H1 (cell line): Measurements from ENCODE around the gene CNGB1. TPM values are rescaled to one million over a fixed set of nuclear protein-coding genes. Genes with fewer than 3 reads are reported as not detected.

Experiments used
- CTCF ChIA-PET: fragments of 300-600 bp; sonication (Branson Sonifier 250); formaldehyde crosslinking; loops from one replicate; lab custom pipeline; 2021; ENCODE audit not compliant: partially characterized antibody; lab: Charles Lee
- POLR2A ChIA-PET: fragments of 300-600 bp; sonication (Branson Sonifier 250); formaldehyde crosslinking; loops from one replicate; lab custom pipeline; 2021; ENCODE audit warnings: inconsistent platforms; ENCODE audit not compliant: partially characterized antibody; lab: Charles Lee
- DNase-seq, 2 experiments: peaks; one replicate each; pipeline versions ENCODE4 v3.0.0 to v3.0.0-alpha.2; 2010 to 2022; ENCODE audit warnings: low spot score in 2 of 2, low read depth in 1 of 2, mixed read lengths in 1 of 2
- FAIRE-seq: peaks from 2 replicates; lab custom pipeline; 2011; peaks lifted over from hg19 to GRCh38; lab: Jason Lieb, UNC
- H2AFZ ChIP-seq: 2 replicates; pipeline ENCODE4 v1.8.1; 2012; ENCODE audit warnings: low read length, inconsistent platforms
- H2AK5ac ChIP-seq: 2 replicates; pipeline ENCODE4 v1.6.1; 2013; ENCODE audit warnings: low read depth, low read length
- H2BK120ac ChIP-seq: replicated peaks from 2 replicates; pipeline ENCODE3; 2013; ENCODE audit warnings: low read depth, low read length, inconsistent platforms
- H2BK12ac ChIP-seq: 2 replicates; pipeline ENCODE4 v1.6.1; 2013; ENCODE audit warnings: low read depth, low read length
- H2BK15ac ChIP-seq: 2 replicates; pipeline ENCODE4 v1.6.1; 2013; ENCODE audit warnings: low read length
- H2BK20ac ChIP-seq: 2 replicates; pipeline ENCODE4 v1.6.1; 2013; ENCODE audit warnings: low read length
- H2BK5ac ChIP-seq: 2 replicates; pipeline ENCODE4 v1.6.1; 2013; ENCODE audit warnings: low read depth, low read length
- H3K14ac ChIP-seq: 2 replicates; pipeline ENCODE4 v1.6.1; 2013; ENCODE audit warnings: inconsistent platforms; ENCODE audit not compliant: insufficient read length
- H3K18ac ChIP-seq: 2 replicates; pipeline ENCODE4 v1.6.1; 2013; ENCODE audit warnings: low read length; ENCODE audit errors: extremely low read depth
- H3K23ac ChIP-seq: 2 replicates; pipeline ENCODE4 v1.6.1; 2013; ENCODE audit warnings: inconsistent platforms; ENCODE audit not compliant: insufficient read length
- H3K23me2 ChIP-seq: 2 replicates; pipeline ENCODE4 v1.6.1; 2013; ENCODE audit warnings: low read depth, low read length
- H3K27ac ChIP-seq: 2 replicates; pipeline ENCODE4 v1.6.1; 2011; ENCODE audit warnings: low read depth, low read length, inconsistent platforms
- H3K27me3 ChIP-seq, 4 experiments: replicated peaks in 1 of 4; 1 replicate in 1 of 4; 2 replicates in 3 of 4; pipeline versions ENCODE4 v1.6.1 to v1.8.1; 2011 to 2013; ENCODE audit warnings: low read length in 3 of 4, mild to moderate bottlenecking in 3 of 4, inconsistent platforms in 2 of 4, mixed read lengths in 2 of 4, moderate library complexity in 1 of 4; ENCODE audit not compliant: control insufficient read depth in 3 of 4, insufficient read depth in 3 of 4; ENCODE audit errors: extremely low read depth in 1 of 4
- H3K36me3 ChIP-seq, 4 experiments: 2 replicates each; pipeline versions ENCODE4 v1.6.1 to v1.8.1; 2011 to 2013; ENCODE audit warnings: mild to moderate bottlenecking in 4 of 4, low read length in 3 of 4, moderate library complexity in 2 of 4, control low read depth in 1 of 4, inconsistent platforms in 1 of 4; ENCODE audit not compliant: insufficient read depth in 4 of 4, control insufficient read depth in 2 of 4
- H3K4ac ChIP-seq: replicated peaks from 2 replicates; pipeline ENCODE3; 2013; ENCODE audit warnings: low read length, low read depth, mixed read lengths, inconsistent platforms; ENCODE audit not compliant: insufficient read length
- H3K4me1 ChIP-seq, 4 experiments: replicated peaks in 1 of 4; 1 replicate in 1 of 4; 2 replicates in 3 of 4; pipeline versions ENCODE4 v1.6.1 to v1.8.1; 2011 to 2013; ENCODE audit warnings: low read length in 3 of 4, inconsistent platforms in 2 of 4, mixed read lengths in 1 of 4; ENCODE audit not compliant: insufficient read depth in 4 of 4, control insufficient read depth in 3 of 4
- H3K4me2 ChIP-seq, 2 experiments: 2 replicates each; pipeline versions ENCODE4 v1.6.1 to v1.8.1; 2011 to 2013; ENCODE audit warnings: low read depth in 2 of 2, low read length in 2 of 2, control low read depth in 1 of 2, inconsistent platforms in 1 of 2, mild to moderate bottlenecking in 1 of 2; ENCODE audit not compliant: insufficient read depth in 1 of 2
- H3K4me3 ChIP-seq, 4 experiments: fragments of 200-600, 300-600 bp in 1 of 4; sonication (generic), shearing (Covaris generic), sonication (Bioruptor Twin) in 1 of 4; 2 replicates each; pipeline versions ENCODE4 v1.5.1 to v1.8.1; 2011 to 2016; ENCODE audit warnings: low read length in 4 of 4, low read depth in 3 of 4, control low read depth in 2 of 4, inconsistent platforms in 2 of 4, mild to moderate bottlenecking in 2 of 4, mixed read lengths in 1 of 4, moderate library complexity in 1 of 4; ENCODE audit not compliant: insufficient read depth in 2 of 4; ENCODE audit errors: extremely low read depth in 1 of 4
- H3K56ac ChIP-seq: replicated peaks from 2 replicates; pipeline ENCODE3; 2013; ENCODE audit warnings: low read depth, mild to moderate bottlenecking, mixed read lengths, low read length, inconsistent platforms; ENCODE audit not compliant: insufficient read length
- H3K79me1 ChIP-seq: 2 replicates; pipeline ENCODE4 v1.6.1; 2013; ENCODE audit warnings: low read depth, low read length, control low read depth
- H3K79me2 ChIP-seq, 2 experiments: 2 replicates each; pipeline versions ENCODE4 v1.6.1 to v1.8.1; 2012 to 2013; ENCODE audit warnings: low read length in 2 of 2, mild to moderate bottlenecking in 2 of 2, inconsistent platforms in 1 of 2; ENCODE audit not compliant: insufficient read depth in 2 of 2, control insufficient read depth in 1 of 2
- H3K9ac ChIP-seq, 4 experiments: replicated peaks in 1 of 4; 1 replicate in 1 of 4; 2 replicates in 3 of 4; pipeline versions ENCODE4 v1.6.1 to v1.8.1; 2011 to 2013; ENCODE audit warnings: low read depth in 3 of 4, low read length in 3 of 4, control low read depth in 2 of 4, mild to moderate bottlenecking in 2 of 4, moderate library complexity in 2 of 4, inconsistent platforms in 1 of 4; ENCODE audit errors: extremely low read depth in 1 of 4
- H3K9me3 ChIP-seq, 2 experiments: 2 replicates each; pipeline versions ENCODE4 v1.6.1 to v1.8.1; 2012 to 2013; ENCODE audit warnings: mild to moderate bottlenecking in 2 of 2, moderate library complexity in 2 of 2, control low read depth in 1 of 2, inconsistent platforms in 1 of 2, low read depth in 1 of 2, low read length in 1 of 2, mixed read lengths in 1 of 2; ENCODE audit not compliant: insufficient read depth in 2 of 2
- H4K20me1 ChIP-seq, 2 experiments: replicated peaks in 1 of 2; 2 replicates each; pipeline versions ENCODE3 to v1.8.1; 2011 to 2013; ENCODE audit warnings: inconsistent platforms in 2 of 2, low read length in 2 of 2, mild to moderate bottlenecking in 1 of 2; ENCODE audit not compliant: insufficient read depth in 2 of 2, control insufficient read depth in 1 of 2
- H4K5ac ChIP-seq: 2 replicates; pipeline ENCODE4 v1.6.1; 2013; ENCODE audit warnings: low read length, low read depth, mixed read lengths, inconsistent platforms; ENCODE audit not compliant: insufficient read length
- H4K8ac ChIP-seq: 2 replicates; pipeline ENCODE4 v1.8.0; 2013; ENCODE audit warnings: mild to moderate bottlenecking, moderate library complexity, low read length, inconsistent platforms; ENCODE audit not compliant: insufficient read depth; ENCODE audit errors: extremely low read depth
- H4K91ac ChIP-seq: replicated peaks from 2 replicates; pipeline ENCODE3; 2013; ENCODE audit warnings: low read length, mixed read lengths, inconsistent platforms; ENCODE audit not compliant: insufficient read length
- BACH1 ChIP-seq: IDR thresholded peaks from 2 replicates; pipeline ENCODE4 v1.6.1; 2012; ENCODE audit warnings: low read length, improper control_type of control experiment
- CTBP2 ChIP-seq: IDR thresholded peaks from 2 replicates; pipeline ENCODE4 v1.7.0; 2011; ENCODE audit warnings: borderline replicate concordance, mild to moderate bottlenecking, moderate library complexity, mixed read lengths, low read length; ENCODE audit not compliant: insufficient read depth, insufficient read length
- GABPA ChIP-seq: IDR thresholded peaks from 2 replicates; pipeline ENCODE4 v1.6.1; 2011; ENCODE audit warnings: mild to moderate bottlenecking, low read length, moderate library complexity, borderline replicate concordance; ENCODE audit not compliant: insufficient read depth
- KDM5A ChIP-seq: fragments of 200-600 bp; IDR thresholded peaks from 2 replicates; pipeline ENCODE4 v1.7.1; 2012; ENCODE audit warnings: mild to moderate bottlenecking, low read length, inconsistent platforms, mixed read lengths
- POLR2A ChIP-seq, 2 experiments: IDR thresholded peaks; 1 replicate in 1 of 2; 2 replicates in 1 of 2; pipeline ENCODE4 v1.6.1; 2011; ENCODE audit warnings: low read depth in 2 of 2, low read length in 2 of 2, mild to moderate bottlenecking in 2 of 2; ENCODE audit errors: control extremely low read depth in 1 of 2
- POLR2AphosphoS5 ChIP-seq: IDR thresholded peaks from 2 replicates; pipeline ENCODE4 v1.6.1; 2011; ENCODE audit warnings: low read depth, low read length
- SAP30 ChIP-seq: fragments of 300-600 bp; sonication (generic); IDR thresholded peaks from 2 replicates; pipeline ENCODE4 v1.7.1; 2012; ENCODE audit warnings: low read length, moderate library complexity, mild to moderate bottlenecking, inconsistent platforms; ENCODE audit not compliant: insufficient read depth, insufficient replicate concordance
- SIX5 ChIP-seq: IDR thresholded peaks from 2 replicates; pipeline ENCODE4 v1.6.1; 2011; ENCODE audit warnings: mild to moderate bottlenecking, low read depth, low read length
- WGBS, 2 experiments: shearing (Covaris generic) in 1 of 2; methylation state at CpG; one replicate each; pipeline versions ENCODE4 v1.1.6 to v1.1.7; 2013 to 2015; ENCODE audit warnings: low lambda C conversion rate in 2 of 2, mixed read lengths in 2 of 2, inconsistent platforms in 1 of 2, low coverage in 1 of 2, missing lambda C conversion rate in 1 of 2; ENCODE audit not compliant: insufficient replicate concordance in 2 of 2, insufficient coverage in 1 of 2, insufficient read length in 1 of 2; ENCODE audit errors: extremely low coverage in 1 of 2, missing lambda C conversion rate in 1 of 2; 5-methylcytosine and 5-hydroxymethylcytosine counted together
- polyA plus RNA-seq, 7 experiments: library from polyadenylated mRNA; depleted of rRNA in 3 of 7; stranded (reverse) in 5 of 7; unstranded in 2 of 7; fragments of >200 nt in 5 of 7; fragments of 200-250 nt in 2 of 7; gene quantifications; 1 replicate in 5 of 7; 2 replicates in 1 of 7; 4 replicates in 1 of 7; pipeline versions ENCODE4 v1.2.1 to v1.2.3, GENCODE V29; 2011 to 2013; ENCODE audit warnings: missing spikeins in 2 of 7, mixed read lengths in 2 of 7
- total RNA-seq: library from RNA; stranded (reverse); fragmentation: NEBNext Ultra II Directional; extraction: Animal tissue kit (Norgen Biotek cat#: 25700); gene quantifications from 2 replicates; pipeline ENCODE4 v1.2.1, GENCODE V29; 2021
- TF ChIP-seq, protein P1 (sequence below): IDR thresholded peaks from 2 replicates; pipeline ENCODE4 v1.6.1; 2012; ENCODE audit warnings: inconsistent platforms

CNGB1 gene
- total and polyA plus RNA-seq, 2 of the 8 experiments (the other 6 are each of a cell fraction or from before 2014, with no cell fraction given), result not detected

DNA sequence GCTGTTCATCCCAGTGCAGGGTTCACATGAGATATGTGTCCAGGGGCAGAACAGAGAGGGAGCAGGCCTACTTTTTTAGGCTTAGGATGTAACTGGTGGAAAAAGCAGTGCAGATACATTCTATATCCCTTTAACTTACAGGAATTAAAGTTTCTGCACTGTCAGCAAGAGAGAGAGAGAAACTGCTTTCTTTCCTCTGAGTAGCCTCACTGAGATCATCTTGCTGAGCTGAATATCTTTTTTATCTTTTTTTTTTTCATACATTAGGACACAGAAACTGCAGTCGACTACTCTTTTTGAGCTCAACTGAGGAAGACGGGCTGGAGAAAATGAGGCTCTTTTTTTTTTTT is 50.1 kb downstream of the CNGB1 start:
- H3K27ac ChIP-seq, result no peak overlapping the region
- H3K23me2 ChIP-seq, result no peaks in the 10 kb centered on the region
- POLR2A ChIA-PET, result no interaction called here
- no peak overlapping the region for H3K18ac ChIP-seq
- no peak overlapping the region for H3K4ac ChIP-seq
- no peak overlapping the region for H3K4me3 ChIP-seq
- FAIRE-seq (no peak), DNase-seq (no peak)
- H3K9ac ChIP-seq, result no peak overlapping the region
- CTCF ChIA-PET, result interaction anchor here (0.6 to 3.1 kb wide), 8 partner anchors 11 to 386 kb away, joined by 3 to 17 read pairs (median 3); no protein-coding TSS in a partner anchor
- H2BK15ac ChIP-seq, result no peak overlapping the region
- no peak overlapping the region for H2BK12ac ChIP-seq
- no peaks in the 10 kb centered on the region; a peak in 1 of 7 replicates for H3K4me1 ChIP-seq
- no peak overlapping the region for H2BK5ac ChIP-seq
- H3K79me2 ChIP-seq, result no peaks in the 10 kb centered on the region
- no peaks in the 10 kb centered on the region for H3K79me1 ChIP-seq
- no peak overlapping the region for H2BK20ac ChIP-seq
- no peak overlapping the region for H3K4me2 ChIP-seq
- no peak overlapping the region for H2AFZ ChIP-seq
- no peaks in the 10 kb centered on the region for H3K27me3 ChIP-seq
- H4K20me1 ChIP-seq, result no peaks in the 10 kb centered on the region
- no peak overlapping the region for H4K91ac ChIP-seq
- no peak overlapping the region for H2AK5ac ChIP-seq
- 93% methylated on average over 2 of the region's 2 CpGs; no CpG with 5 or more reads in 1 of the 2 experiments for WGBS, 2 experiments
- no peak overlapping the region for H3K56ac ChIP-seq
- H2BK120ac ChIP-seq, result no peak overlapping the region
- H4K8ac ChIP-seq, result no peak overlapping the region
- H3K23ac ChIP-seq, result no peak overlapping the region
- H3K9me3 ChIP-seq, result no peaks in the 10 kb centered on the region
- no peaks in the 10 kb centered on the region for H3K36me3 ChIP-seq
- H4K5ac ChIP-seq, result no peak overlapping the region
- H3K14ac ChIP-seq, result no peak overlapping the region
- TF ChIP-seq GABPA (no peak), POLR2A (IDR thresholded peaks at IDR 0.05; ENCODE audit: control extremely low read depth in 1 of 2, low read depth in 2 of 2, low read length in 2 of 2) (no peak), POLR2AphosphoS5 (no peak), KDM5A (no peak), BACH1 (no peak), SIX5 (no peak), CTBP2 (no peak), SAP30 (no peak)
- TF ChIP-seq, protein P1, sequence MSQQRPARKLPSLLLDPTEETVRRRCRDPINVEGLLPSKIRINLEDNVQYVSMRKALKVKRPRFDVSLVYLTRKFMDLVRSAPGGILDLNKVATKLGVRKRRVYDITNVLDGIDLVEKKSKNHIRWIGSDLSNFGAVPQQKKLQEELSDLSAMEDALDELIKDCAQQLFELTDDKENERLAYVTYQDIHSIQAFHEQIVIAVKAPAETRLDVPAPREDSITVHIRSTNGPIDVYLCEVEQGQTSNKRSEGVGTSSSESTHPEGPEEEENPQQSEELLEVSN, result no peak
